ENCODE results near the gene CCDC66. TPM values are rescaled to one million over a fixed set of nuclear protein-coding genes. Genes with fewer than 3 reads are reported as not detected.

Gene CCDC66
- total RNA-seq, 1 experiment from 2014 or later = 28.6 TPM

GRCh38 chr3:56655709-56656108 lies 98.7 kb downstream of the CCDC66 start:
- H3K4me1 Mint-ChIP-seq (ENCODE audit: insufficient read depth, unreplicated experiment) = no peaks in the 10 kb centered on the region
- CTCF ChIA-PET = no interaction called here
- POLR2A ChIA-PET = no interaction called here
- H3K27ac Mint-ChIP-seq (ENCODE audit: low read depth, unreplicated experiment) = no peak overlapping the region
- peaks cover 88% of the 10 kb centered on the region for H3K36me3 Mint-ChIP-seq (ENCODE audit: insufficient read depth, unreplicated experiment)
- TF ChIP-seq, protein P1, sequence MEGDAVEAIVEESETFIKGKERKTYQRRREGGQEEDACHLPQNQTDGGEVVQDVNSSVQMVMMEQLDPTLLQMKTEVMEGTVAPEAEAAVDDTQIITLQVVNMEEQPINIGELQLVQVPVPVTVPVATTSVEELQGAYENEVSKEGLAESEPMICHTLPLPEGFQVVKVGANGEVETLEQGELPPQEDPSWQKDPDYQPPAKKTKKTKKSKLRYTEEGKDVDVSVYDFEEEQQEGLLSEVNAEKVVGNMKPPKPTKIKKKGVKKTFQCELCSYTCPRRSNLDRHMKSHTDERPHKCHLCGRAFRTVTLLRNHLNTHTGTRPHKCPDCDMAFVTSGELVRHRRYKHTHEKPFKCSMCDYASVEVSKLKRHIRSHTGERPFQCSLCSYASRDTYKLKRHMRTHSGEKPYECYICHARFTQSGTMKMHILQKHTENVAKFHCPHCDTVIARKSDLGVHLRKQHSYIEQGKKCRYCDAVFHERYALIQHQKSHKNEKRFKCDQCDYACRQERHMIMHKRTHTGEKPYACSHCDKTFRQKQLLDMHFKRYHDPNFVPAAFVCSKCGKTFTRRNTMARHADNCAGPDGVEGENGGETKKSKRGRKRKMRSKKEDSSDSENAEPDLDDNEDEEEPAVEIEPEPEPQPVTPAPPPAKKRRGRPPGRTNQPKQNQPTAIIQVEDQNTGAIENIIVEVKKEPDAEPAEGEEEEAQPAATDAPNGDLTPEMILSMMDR (IDR thresholded peaks at IDR 0.05; ENCODE audit: unreplicated experiment) = no peak
- no TSS peak for BruUV-seq (replicated peaks)
- no peak overlapping the region for H3K4me3 Mint-ChIP-seq (ENCODE audit: unreplicated experiment)
- no peaks in the 10 kb centered on the region for H3K27me3 Mint-ChIP-seq (ENCODE audit: insufficient read depth, unreplicated experiment)
- no peaks in the 10 kb centered on the region for H3K9me3 Mint-ChIP-seq (ENCODE audit: unreplicated experiment)
- no peak for DNase-seq (ENCODE audit: unreplicated experiment)
- intact Hi-C loops (cut with micrococcal nuclease) = no loop called here

GRCh38 chr3:56664823-56665222 lies 107.8 kb downstream of the CCDC66 start:
- Mint-ChIP-seq H3K4me3 (ENCODE audit: unreplicated experiment) (no peak overlapping the region), H3K27ac (ENCODE audit: low read depth, unreplicated experiment) (peak overlapping the region; percentile 9), H3K4me1 (ENCODE audit: insufficient read depth, unreplicated experiment) (peaks cover 5% of the 10 kb centered on the region), H3K9me3 (ENCODE audit: unreplicated experiment) (no peaks in the 10 kb centered on the region), H3K27me3 (ENCODE audit: insufficient read depth, unreplicated experiment) (no peaks in the 10 kb centered on the region), H3K36me3 (ENCODE audit: insufficient read depth, unreplicated experiment) (peaks cover 98% of the 10 kb centered on the region)
- no TSS peak for BruUV-seq (replicated peaks)
- DNase-seq (ENCODE audit: unreplicated experiment) = no peak
- intact Hi-C loops (cut with micrococcal nuclease) = no loop called here
- ChIA-PET POLR2A (interaction anchor here (0.7 kb wide), 1 partner anchor 18 kb away, joined by 5 read pairs; no protein-coding TSS in a partner anchor), CTCF (interaction anchor here (0.7 to 1.4 kb wide), 3 partner anchors 14 to 1258 kb away, joined by 3 to 4 read pairs (median 4); no protein-coding TSS in a partner anchor)
- TF ChIP-seq, protein P1 (IDR thresholded peaks at IDR 0.05; ENCODE audit: unreplicated experiment) = no peak

DNA sequence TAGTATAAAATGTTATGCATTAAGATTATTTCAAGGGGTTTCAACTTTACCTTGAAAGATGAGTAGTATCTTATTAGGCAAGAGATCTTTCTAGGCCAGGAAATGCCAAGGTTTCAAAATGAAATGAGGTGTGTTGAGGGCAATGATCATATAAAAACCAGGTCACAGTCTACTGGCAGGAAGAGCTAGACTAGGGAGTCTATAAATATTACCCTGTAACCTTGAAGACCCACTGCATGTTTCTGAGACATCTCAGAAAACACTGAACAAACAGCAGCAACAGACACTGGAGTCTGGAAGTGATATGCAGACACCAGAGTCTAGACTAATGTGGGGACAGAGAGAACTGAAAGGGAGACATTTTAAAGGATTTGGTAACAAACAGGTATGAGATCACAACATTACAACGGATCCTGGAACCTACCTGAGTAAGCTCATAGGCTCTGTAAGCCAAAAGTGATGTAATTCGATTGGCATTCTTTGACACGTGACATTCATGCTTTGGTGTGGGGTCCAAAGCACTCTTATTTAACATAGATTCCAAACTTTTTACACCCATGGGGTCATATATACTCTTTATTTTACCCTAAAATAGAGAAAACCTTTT lies 111.1 kb downstream of the CCDC66 start:
- Mint-ChIP-seq H3K27me3 (ENCODE audit: insufficient read depth, unreplicated experiment) (no peaks in the 10 kb centered on the region), H3K9me3 (ENCODE audit: unreplicated experiment) (no peaks in the 10 kb centered on the region), H3K36me3 (ENCODE audit: insufficient read depth, unreplicated experiment) (peaks cover 98% of the 10 kb centered on the region), H3K4me1 (ENCODE audit: insufficient read depth, unreplicated experiment) (peaks cover 5% of the 10 kb centered on the region), H3K4me3 (ENCODE audit: unreplicated experiment) (no peak overlapping the region), H3K27ac (ENCODE audit: low read depth, unreplicated experiment) (peak overlapping the region; percentile 12)
- TF ChIP-seq, protein P1 (IDR thresholded peaks at IDR 0.05; ENCODE audit: unreplicated experiment) = no peak
- no peak for DNase-seq (ENCODE audit: unreplicated experiment)
- BruUV-seq (replicated peaks) = no TSS peak
- CTCF ChIA-PET = interaction anchor here (1.2 kb wide), 1 partner anchor 10 kb away, joined by 3 read pairs; no protein-coding TSS in a partner anchor
- intact Hi-C loops (cut with micrococcal nuclease) = no loop called here
- POLR2A ChIA-PET = interaction anchor here (0.7 to 1.5 kb wide), 3 partner anchors 11 to 22 kb away, joined by 3 to 13 read pairs (median 5); partner anchors contain the start of gene TASOR

Other genes with a start within 250 kb of the CCDC66 start
- gene ERC2, start 88.7 kb upstream of the CCDC66 start, total RNA-seq (2022) = 0.42 and 0.44 TPM in 2 replicates
- gene TASOR, start 126.1 kb downstream of the CCDC66 start, total RNA-seq (2022) = 77.3 and 77.7 TPM in 2 replicates
- 10.6 and 13.1 TPM in 2 replicates for gene ARHGEF3, start 244.8 kb downstream of the CCDC66 start, total RNA-seq (2022)

All from MCF 10A (cell line).